HG03571 (cell line): ENCODE measurements around the gene FNDC11.
"Not testable (repeated sequence)": the region's sequence is repeated elsewhere in the genome, so short reads cannot be mapped to it uniquely, and the experiment has no call there.

Source experiments
- ATAC-seq: cut with Tn5 transposase; IDR thresholded peaks from one replicate; pipeline ENCODE4 v1.9.1; 2021; ENCODE audit not compliant: unreplicated experiment

The FNDC11 gene

GRCh38 chr20:63565699-63566335, 11.9 kb downstream of the FNDC11 start:
- ATAC-seq: no peak

- ATAC-seq: no peak
These were observed 12.6 kb downstream of the FNDC11 start for GRCh38 chr20:63566395-63567135.

- no peak for ATAC-seq
These were observed 13.1 kb downstream of the FNDC11 start for GRCh38 chr20:63567136-63567385.

GRCh38 chr20:63567386-63568169, 13.6 kb downstream of the FNDC11 start:
- no peak for ATAC-seq

- ATAC-seq: no peak
These were observed 14.4 kb downstream of the FNDC11 start for GRCh38 chr20:63568170-63568981.

DNA sequence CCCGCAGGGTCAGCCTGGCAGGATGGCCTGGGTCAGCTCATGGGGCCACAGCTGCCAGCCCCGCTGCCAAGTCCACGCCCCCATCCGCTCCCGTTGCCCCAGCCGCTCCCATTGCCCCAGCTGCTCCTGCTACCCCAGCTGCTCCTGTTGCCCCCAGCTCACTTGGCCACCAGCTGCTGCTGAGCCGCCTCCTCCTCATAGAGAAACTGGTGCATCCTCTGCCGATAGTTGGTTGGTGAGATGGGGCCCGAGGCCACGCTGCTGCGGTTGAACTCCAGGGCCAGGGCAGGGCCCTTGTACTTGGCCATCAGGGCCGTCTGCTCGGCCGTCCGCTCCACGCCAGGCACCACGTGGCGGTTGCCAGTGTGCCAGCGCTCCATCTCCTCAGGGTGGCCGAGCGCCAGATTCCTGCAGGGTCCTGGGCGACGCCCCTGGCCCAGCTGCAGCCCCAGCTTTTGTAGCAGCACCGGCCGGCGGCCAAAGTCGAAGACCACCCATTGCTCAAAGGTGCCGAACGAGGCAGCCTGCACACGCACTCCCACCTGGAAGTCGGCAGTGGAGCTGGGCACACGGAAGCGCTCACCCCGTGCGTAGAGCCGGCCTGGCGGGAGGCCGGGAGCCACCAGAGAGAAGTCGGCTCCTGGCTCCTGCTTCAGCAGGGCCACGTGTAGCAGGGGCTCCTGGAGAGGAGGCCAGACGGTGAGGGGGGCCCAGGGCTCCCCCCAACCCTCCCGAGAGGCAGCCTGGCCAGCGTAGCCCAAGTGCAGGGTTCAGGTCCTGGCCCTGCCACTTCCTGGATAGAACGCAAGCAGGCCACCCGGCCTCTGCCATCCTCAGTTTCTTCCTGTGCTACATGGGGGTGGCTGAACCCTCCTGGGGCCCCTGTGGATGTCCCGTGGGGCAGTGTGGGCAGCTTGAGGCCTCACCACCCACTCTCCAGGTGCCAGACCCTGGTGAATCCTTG, 15.3 kb downstream of the FNDC11 start:
- no peak for ATAC-seq

DNA sequence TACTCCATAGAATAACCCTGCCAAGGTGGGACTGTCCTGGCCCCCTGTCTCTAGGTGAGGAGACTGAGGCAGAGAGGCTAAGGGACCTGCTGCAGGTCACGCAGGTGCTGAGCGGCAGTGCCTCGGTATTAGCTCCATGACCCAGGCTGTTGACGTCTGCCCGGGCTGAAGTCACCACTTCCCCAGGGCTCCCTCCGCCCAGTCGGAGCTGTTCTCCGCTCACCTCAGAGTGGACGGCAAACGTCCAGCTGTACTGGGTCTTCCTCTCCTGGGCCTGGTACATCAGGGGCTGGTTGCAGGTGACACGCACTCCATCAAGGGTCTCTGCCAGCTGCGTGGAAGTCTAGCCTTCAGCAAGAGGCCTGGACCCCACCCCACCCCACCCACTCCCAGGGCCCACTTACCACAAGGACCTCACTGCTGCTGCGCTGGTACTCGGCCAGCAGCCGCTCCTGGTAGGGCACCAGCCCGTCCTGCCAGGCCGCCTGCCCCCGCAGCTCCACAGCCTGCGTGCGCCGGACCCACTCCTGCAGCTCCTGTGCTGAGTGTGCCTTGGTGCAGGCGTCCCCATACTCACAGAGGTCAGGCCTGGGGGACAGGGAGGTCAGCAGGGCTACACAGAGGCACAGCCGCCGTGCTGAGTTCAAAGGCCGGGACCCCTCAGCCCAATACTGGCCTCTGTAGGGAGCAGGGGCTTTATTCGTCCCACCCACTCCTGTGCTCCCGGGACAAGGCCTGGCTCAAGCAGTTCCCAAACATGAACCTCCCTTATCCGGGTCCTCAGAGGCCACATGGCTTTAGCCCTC, 16.5 kb downstream of the FNDC11 start:
- ATAC-seq: no peak

- ATAC-seq: not testable (repeated sequence)
These were observed 17.1 kb downstream of the FNDC11 start for GRCh38 chr20:63571087-63571478.

GRCh38 chr20:63572071-63572787, 18.3 kb downstream of the FNDC11 start:
- no peak for ATAC-seq

DNA sequence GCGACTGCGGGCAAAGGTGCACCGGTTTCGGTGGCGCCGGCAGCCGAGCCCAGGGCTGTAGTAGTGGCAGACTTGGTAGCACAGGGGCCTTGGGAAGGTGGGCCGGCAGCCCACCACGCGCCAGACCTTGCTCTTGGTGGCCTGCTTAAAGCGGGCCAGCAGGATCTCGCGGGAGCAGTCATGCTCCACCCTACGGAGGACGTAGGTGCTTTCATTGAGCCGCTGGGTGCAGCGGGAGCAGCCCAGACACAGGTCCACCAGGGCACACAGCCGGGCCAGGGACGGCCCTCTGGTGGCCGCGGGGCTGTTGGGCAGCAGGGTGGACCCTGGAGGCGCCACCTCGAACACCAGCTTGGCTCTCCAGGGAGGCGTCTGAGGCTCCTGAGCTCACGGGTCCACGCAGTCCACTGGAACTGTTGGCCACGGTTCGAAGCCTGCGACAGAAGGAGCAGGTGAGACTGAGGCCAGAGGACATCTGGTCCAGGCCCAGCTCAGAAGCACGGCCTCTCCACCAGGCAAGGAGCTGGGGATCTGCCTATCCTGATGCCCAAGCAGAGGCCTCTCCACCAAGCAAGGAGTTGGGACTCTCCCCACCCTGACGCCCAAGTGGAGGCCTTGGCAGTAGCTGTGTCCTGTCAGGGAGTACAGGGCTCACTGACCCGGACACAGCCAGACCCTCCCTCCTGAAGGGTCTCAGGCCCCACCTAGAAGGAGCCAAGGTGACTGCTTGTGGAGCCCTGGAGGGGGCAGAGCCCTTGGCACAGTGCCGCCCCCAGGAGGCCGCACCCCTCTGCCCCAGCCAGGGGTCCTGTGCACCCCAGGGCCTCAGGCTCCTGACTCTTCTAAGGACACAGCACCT, 19.1 kb downstream of the FNDC11 start:
- no peak for ATAC-seq

GRCh38 chr20:63573647-63574131, 19.7 kb downstream of the FNDC11 start:
- ATAC-seq: no peak

DNA sequence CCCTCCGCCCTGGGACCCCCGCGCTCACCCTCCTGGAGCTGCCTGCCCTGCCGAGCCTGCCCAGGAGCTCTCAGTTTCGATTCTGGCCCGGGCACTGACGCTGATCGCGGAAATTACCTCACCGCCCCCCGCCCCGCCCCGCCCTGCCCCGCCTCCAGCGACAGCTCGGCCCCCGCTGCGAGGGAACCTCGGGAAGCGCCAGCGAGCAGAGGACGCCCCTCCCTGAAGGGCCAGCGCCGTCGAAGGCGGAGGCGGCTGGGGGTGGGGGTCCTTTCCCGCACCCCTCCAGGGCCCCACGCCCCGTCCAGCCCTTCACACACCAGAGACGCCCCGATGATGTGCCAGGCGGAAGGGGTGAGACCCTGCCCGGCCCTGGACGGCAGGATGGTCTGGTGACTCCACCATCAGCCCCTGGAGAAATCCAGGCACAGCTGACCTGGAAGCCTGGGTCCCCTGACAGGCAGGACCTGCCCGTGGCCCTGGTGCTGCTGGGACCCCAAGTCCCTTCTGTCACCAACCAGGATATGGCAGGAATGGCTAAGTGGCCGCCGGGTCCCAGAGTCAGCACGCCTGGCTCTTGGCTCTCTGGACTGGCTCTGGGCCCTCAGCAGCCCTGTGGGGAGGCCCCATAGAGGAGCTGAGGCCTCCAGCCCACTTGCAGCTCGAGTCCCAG, 20.3 kb downstream of the FNDC11 start, which contains the start of gene HELZ2:
TSS of gene HELZ2 (minus strand) at position 84 of the 673 bp plus-strand sequence. CDS start 1,854 bp downstream, outside the sequence.
- ATAC-seq: no peak

GRCh38 chr20:63574829-63575743, 21.1 kb downstream of the FNDC11 start:
- ATAC-seq: no peak

GRCh38 chr20:63576311-63576710, 22.4 kb downstream of the FNDC11 start:
- ATAC-seq: no peak

- no peak for ATAC-seq
These were observed 23.4 kb downstream of the FNDC11 start for GRCh38 chr20:63577317-63577894.
